Astrocyte (in vitro differentiated cells and primary cell): ENCODE measurements around the gene SDR39U1. TPM values are rescaled to one million over a fixed set of nuclear protein-coding genes. Genes with fewer than 3 reads are reported as not detected.

Experiments
- DNase-seq: peaks from one replicate; pipeline ENCODE4 v3.0.0-alpha.2; 2010; ENCODE audit warnings: low read depth
- FAIRE-seq: peaks from 2 replicates; lab custom pipeline; 2011; peaks lifted over from hg19 to GRCh38; lab: Jason Lieb, UNC
- H2AFZ ChIP-seq: 2 replicates; pipeline ENCODE4 v1.6.0; 2012; ENCODE audit warnings: low read depth, low read length, inconsistent platforms
- H3K27ac ChIP-seq: 2 replicates; pipeline ENCODE4 v1.5.1; 2011; ENCODE audit warnings: low read depth, low read length, inconsistent platforms
- H3K27me3 ChIP-seq: 2 replicates; pipeline ENCODE4 v1.6.0; 2011; ENCODE audit warnings: low read length, inconsistent platforms; ENCODE audit not compliant: insufficient read depth
- H3K36me3 ChIP-seq: 2 replicates; pipeline ENCODE4 v1.5.1; 2011; ENCODE audit warnings: low read length, inconsistent platforms; ENCODE audit not compliant: insufficient read depth
- H3K4me1 ChIP-seq: 2 replicates; pipeline ENCODE4 v1.5.1; 2011; ENCODE audit warnings: low read length, inconsistent platforms; ENCODE audit not compliant: insufficient read depth
- H3K4me2 ChIP-seq: 2 replicates; pipeline ENCODE4 v1.6.0; 2012; ENCODE audit warnings: low read length, inconsistent platforms
- H3K4me3 ChIP-seq: 2 replicates; pipeline ENCODE4 v1.5.1; 2011; ENCODE audit warnings: low read depth, mild to moderate bottlenecking, low read length, inconsistent platforms; ENCODE audit not compliant: insufficient read depth
- H3K79me2 ChIP-seq: 2 replicates; pipeline ENCODE4 v1.6.0; 2012; ENCODE audit warnings: mild to moderate bottlenecking, low read length, inconsistent platforms; ENCODE audit not compliant: insufficient read depth
- H3K9ac ChIP-seq: 2 replicates; pipeline ENCODE4 v1.6.0; 2012; ENCODE audit warnings: mild to moderate bottlenecking, low read length, inconsistent platforms
- H3K9me3 ChIP-seq: 2 replicates; pipeline ENCODE4 v1.5.1; 2012; ENCODE audit warnings: low read depth, mild to moderate bottlenecking, low read length, inconsistent platforms; ENCODE audit not compliant: insufficient read depth
- H4K20me1 ChIP-seq: 2 replicates; pipeline ENCODE4 v1.6.0; 2012; ENCODE audit warnings: low read length, inconsistent platforms; ENCODE audit not compliant: insufficient read depth
- H3K27ac Mint-ChIP-seq: one replicate; pipeline ENCODE4 v1.8.0; 2021; ENCODE audit warnings: mild to moderate bottlenecking, mixed read lengths; ENCODE audit not compliant: unreplicated experiment
- H3K27me3 Mint-ChIP-seq: one replicate; pipeline ENCODE4 v1.8.0; 2021; ENCODE audit warnings: low read depth, mixed read lengths; ENCODE audit not compliant: unreplicated experiment
- H3K36me3 Mint-ChIP-seq: one replicate; pipeline ENCODE4 v1.8.0; 2021; ENCODE audit warnings: low read depth, mixed read lengths; ENCODE audit not compliant: unreplicated experiment
- H3K4me1 Mint-ChIP-seq: one replicate; pipeline ENCODE4 v1.8.0; 2021; ENCODE audit warnings: low read depth, mixed read lengths; ENCODE audit not compliant: unreplicated experiment
- H3K4me3 Mint-ChIP-seq: one replicate; pipeline ENCODE4 v1.8.0; 2021; ENCODE audit warnings: mild to moderate bottlenecking, moderate library complexity, mixed read lengths; ENCODE audit not compliant: unreplicated experiment
- H3K9me3 Mint-ChIP-seq: one replicate; pipeline ENCODE4 v1.8.0; 2021; ENCODE audit warnings: mild to moderate bottlenecking, mixed read lengths; ENCODE audit not compliant: unreplicated experiment
- CTCF ChIP-seq: IDR thresholded peaks from 2 replicates; pipeline ENCODE4 v1.5.1; 2011; ENCODE audit warnings: low read depth, mild to moderate bottlenecking, inconsistent platforms, low read length, moderate library complexity; ENCODE audit not compliant: insufficient read depth
- EZH2 ChIP-seq: IDR thresholded peaks from 2 replicates; pipeline ENCODE4 v1.6.1; 2012; ENCODE audit warnings: mild to moderate bottlenecking, low read length, inconsistent platforms; ENCODE audit not compliant: insufficient read depth
- total RNA-seq: library from RNA; stranded (reverse); gene quantifications from 2 replicates; pipeline ENCODE4 v1.2.1, GENCODE V29; 2021

SDR39U1 gene
- total RNA-seq, 1 donor from 2014 or later: 28.1 TPM

- Histone ChIP-seq H3K4me1 (no peaks in the 10 kb centered on the region), H3K9ac (no peak overlapping the region), H4K20me1 (no peaks in the 10 kb centered on the region), H3K9me3 (no peaks in the 10 kb centered on the region), H3K4me3 (no peak overlapping the region), H3K36me3 (no peaks in the 10 kb centered on the region), H3K27me3 (no peaks in the 10 kb centered on the region), H3K27ac (no peak overlapping the region), H3K79me2 (no peaks in the 10 kb centered on the region), H3K4me2 (peak overlapping the region; percentile 91), H2AFZ (peak overlapping the region; percentile 5)
- peak overlapping the region; percentile 55 for H3K4me3 Mint-ChIP-seq
- H3K27me3 Mint-ChIP-seq: peaks cover 2% of the 10 kb centered on the region
- H3K9me3 Mint-ChIP-seq: no peaks in the 10 kb centered on the region
- no peaks in the 10 kb centered on the region for H3K36me3 Mint-ChIP-seq
- DNase-seq (no peak), FAIRE-seq (no peak)
- peaks cover 29% of the 10 kb centered on the region for H3K4me1 Mint-ChIP-seq
- no peak overlapping the region for H3K27ac Mint-ChIP-seq
- TF ChIP-seq EZH2 (no peak), CTCF (no peak)
These were observed 44.8 kb downstream of the SDR39U1 start for GRCh38 chr14:24397639-24398292.

GRCh38 chr14:24395609-24396582, 46.7 kb downstream of the SDR39U1 start:
- TF ChIP-seq EZH2 (no peak), CTCF (no peak)
- Histone ChIP-seq H3K27me3 (no peaks in the 10 kb centered on the region), H2AFZ (no peak overlapping the region), H3K4me2 (no peak overlapping the region), H4K20me1 (no peaks in the 10 kb centered on the region), H3K79me2 (no peaks in the 10 kb centered on the region), H3K9me3 (no peaks in the 10 kb centered on the region), H3K4me1 (peaks cover 4% of the 10 kb centered on the region), H3K36me3 (no peaks in the 10 kb centered on the region), H3K27ac (no peak overlapping the region), H3K4me3 (no peak overlapping the region), H3K9ac (no peak overlapping the region)
- peak overlapping the region; percentile 9 for H3K4me3 Mint-ChIP-seq
- H3K27me3 Mint-ChIP-seq: no peaks in the 10 kb centered on the region
- FAIRE-seq (no peak), DNase-seq (peak; percentile 10)
- H3K4me1 Mint-ChIP-seq: peaks cover 28% of the 10 kb centered on the region
- H3K36me3 Mint-ChIP-seq: no peaks in the 10 kb centered on the region
- H3K27ac Mint-ChIP-seq: peak overlapping the region; percentile 44
- H3K9me3 Mint-ChIP-seq: no peaks in the 10 kb centered on the region
